GM12878 (cell line): ENCODE measurements around the gene CYP46A1. TPM values are rescaled to one million over a fixed set of nuclear protein-coding genes. Genes with fewer than 3 reads are reported as not detected.
"Not testable (repeated sequence)": the region's sequence is repeated elsewhere in the genome, so short reads cannot be mapped to it uniquely, and the experiment has no call there.

Experiments
- ATAC-seq: fragments of 200-7000 bp; cut with Tn5 transposase; 3 replicates; pipeline ENCODE4 v1.9.1; 2020; ENCODE audit warnings: mild to moderate bottlenecking, moderate library complexity
- BruUV-seq: library from RNA; stranded (reverse); fragments of 400-500 nt; replicated peaks from 2 replicates; lab custom pipeline; 2021; lab: Mats Ljungman, UMichigan
- CTCF ChIA-PET: fragments of 300-600 bp; sonication (Branson Sonifier 250); formaldehyde crosslinking; extraction: SDS; loops from one replicate; lab custom pipeline; 2021; ENCODE audit warnings: inconsistent platforms; lab: Yijun Ruan, JAX
- POLR2A ChIA-PET: fragments of 350-600 bp; formaldehyde crosslinking; extraction: SDS; loops from one replicate; lab custom pipeline; 2021; ENCODE audit warnings: inconsistent platforms; lab: Charles Lee
- RAD21 ChIA-PET: fragments of 300-600 bp; sonication (Branson Sonifier 250); formaldehyde crosslinking; loops from one replicate; lab custom pipeline; 2023; ENCODE audit warnings: antibody characterized with exemption; ENCODE audit not compliant: unreplicated experiment; lab: Charles Lee
- SMC1A ChIA-PET: fragments of 300-600 bp; sonication (Branson Sonifier 250); formaldehyde crosslinking; loops from one replicate; lab custom pipeline; 2023; ENCODE audit not compliant: unreplicated experiment, uncharacterized antibody; lab: Charles Lee
- DNase-seq: peaks from one replicate; pipeline ENCODE4 v3.0.0-alpha.2; 2011; ENCODE audit warnings: low read depth, low spot score
- FAIRE-seq: peaks from 3 replicates; lab custom pipeline; 2011; peaks lifted over from hg19 to GRCh38; lab: Jason Lieb, UNC
- H2AFZ ChIP-seq: 2 replicates; pipeline ENCODE4 v1.6.0; 2011; ENCODE audit warnings: low read depth, low read length, control low read depth; ENCODE audit not compliant: control insufficient read depth
- H3K27ac ChIP-seq: 2 replicates; pipeline ENCODE4 v1.5.1; 2011; ENCODE audit warnings: control low read depth; ENCODE audit not compliant: control insufficient read depth, insufficient read depth
- H3K27me3 ChIP-seq, 2 experiments: replicated peaks in 1 of 2; 2 replicates each; pipeline versions ENCODE4 v1.6.0 to v1.6.1; 2011; ENCODE audit warnings: low read length in 1 of 2; ENCODE audit not compliant: control insufficient read depth in 2 of 2, insufficient read depth in 2 of 2
- H3K36me3 ChIP-seq, 2 experiments: 2 replicates each; pipeline ENCODE4 v1.5.1; 2011; ENCODE audit warnings: low read length in 1 of 2; ENCODE audit not compliant: control insufficient read depth in 2 of 2, insufficient read depth in 2 of 2
- H3K4me1 ChIP-seq: 2 replicates; pipeline ENCODE4 v1.6.1; 2011; ENCODE audit warnings: mild to moderate bottlenecking, low read length, moderate library complexity, mixed read lengths; ENCODE audit not compliant: control insufficient read depth, insufficient read depth
- H3K4me2 ChIP-seq: 2 replicates; pipeline ENCODE4 v1.6.0; 2011; ENCODE audit warnings: control low read depth; ENCODE audit not compliant: control insufficient read depth, insufficient read depth
- H3K4me3 ChIP-seq: fragments of 200-600 bp; sonication (generic); 2 replicates; pipeline ENCODE4 v1.5.1; 2016
- H3K79me2 ChIP-seq: 2 replicates; pipeline ENCODE4 v1.6.0; 2011; ENCODE audit warnings: low read length; ENCODE audit not compliant: control insufficient read depth, insufficient read depth
- H3K9ac ChIP-seq: 2 replicates; pipeline ENCODE4 v1.8.0; 2011; ENCODE audit warnings: low read length, control low read depth, mixed read lengths; ENCODE audit not compliant: control insufficient read depth, insufficient read depth
- H3K9me3 ChIP-seq: replicated peaks from 3 replicates; pipeline ENCODE4 v1.5.1; 2011; ENCODE audit warnings: mild to moderate bottlenecking, low read length; ENCODE audit not compliant: control insufficient read depth, insufficient read depth
- H4K20me1 ChIP-seq: 2 replicates; pipeline ENCODE4 v1.6.0; 2011; ENCODE audit not compliant: control insufficient read depth, insufficient read depth
- CEBPZ ChIP-seq: fragments of 150-350 bp; IDR thresholded peaks from 2 replicates; pipeline ENCODE4 v1.6.1; 2016; ENCODE audit warnings: low read depth, low read length
- JUNB ChIP-seq: IDR thresholded peaks from 2 replicates; pipeline ENCODE4 v1.6.1; 2016; ENCODE audit warnings: antibody characterized with exemption, mild to moderate bottlenecking
- NFYA ChIP-seq: IDR thresholded peaks from 2 replicates; pipeline ENCODE4 v1.6.1; 2011; ENCODE audit warnings: low read depth, mild to moderate bottlenecking, low read length, improper control_type of control experiment, borderline replicate concordance
- RAD51 ChIP-seq: fragments of 450-650 bp; IDR thresholded peaks from 2 replicates; pipeline ENCODE4 v1.6.1; 2016; ENCODE audit warnings: moderate library complexity, mild to moderate bottlenecking, inconsistent platforms
- SREBF1 ChIP-seq: IDR thresholded peaks from 2 replicates; pipeline ENCODE4 v1.6.1; 2012; ENCODE audit warnings: mild to moderate bottlenecking, low read length
- STAT1 ChIP-seq: fragments of 450-650 bp; conservative IDR thresholded peaks from 2 replicates; pipeline ENCODE4 v1.6.1; 2014; ENCODE audit warnings: antibody characterized with exemption, mild to moderate bottlenecking
- TBL1XR1 ChIP-seq: IDR thresholded peaks from 2 replicates; pipeline ENCODE4 v1.6.1; 2012; ENCODE audit warnings: low read depth, low read length, improper control_type of control experiment
- TCF7 ChIP-seq: IDR thresholded peaks from 2 replicates; pipeline ENCODE4 v1.6.1; 2014; ENCODE audit warnings: antibody characterized with exemption, borderline replicate concordance
- WGBS: methylation state at CpG from one replicate; pipeline ENCODE4 v1.1.6; 2016; ENCODE audit warnings: low lambda C conversion rate; ENCODE audit not compliant: insufficient replicate concordance, insufficient coverage; ENCODE audit errors: missing lambda C conversion rate; 5-methylcytosine and 5-hydroxymethylcytosine counted together
- in situ Hi-C: fragments of 300-500 bp; cut with MboI; formaldehyde crosslinking; loops from 9 replicates; pipeline ENCODE4 v1.14.3; 2018; ENCODE audit warnings: mixed read lengths
- intact Hi-C: fragments of 100-400 bp; cut with micrococcal nuclease; formaldehyde crosslinking; loops from one replicate; pipeline ENCODE4 v1.14.2; 2022; ENCODE audit not compliant: unreplicated experiment
- polyA plus RNA-seq, 11 experiments: library from polyadenylated mRNA; depleted of rRNA in 4 of 11; unstranded in 6 of 11; stranded (reverse) in 5 of 11; fragments of >200 nt; fragmentation: Nextera tagmentation in 4 of 11; fragmentation: Illumina TruSeq in 1 of 11; extraction: Ambion mirVana in 4 of 11; extraction: Trizol in 1 of 11; gene quantifications; 1 replicate in 1 of 11; 2 replicates in 10 of 11; pipeline versions ENCODE4 v1.2.1 to v1.2.3, GENCODE V29; 2011 to 2016; ENCODE audit warnings: inconsistent platforms in 2 of 11, missing spikeins in 2 of 11, low read depth in 1 of 11
- total RNA-seq, 4 experiments: library from RNA; depleted of rRNA in 3 of 4; stranded (reverse); fragments of >200 nt in 3 of 4; fragmentation: Illumina TruSeq in 1 of 4; extraction: Trizol in 1 of 4; gene quantifications; 2 replicates each; pipeline versions ENCODE4 v1.2.1 to v1.2.3, GENCODE V29; 2013 to 2021
- TF ChIP-seq, protein P1 (sequence below): fragments of 450-650 bp; IDR thresholded peaks from 2 replicates; pipeline ENCODE4 v1.6.1; 2016; ENCODE audit warnings: mild to moderate bottlenecking

Gene CYP46A1
- total and polyA plus RNA-seq, 10 of the 15 experiments (the other 5 are each of a cell fraction or from before 2014, with no cell fraction given): 0.04 to 0.11 TPM; not detected in 8

GRCh38 chr14:99660794-99661193, 23.3 kb upstream of the CYP46A1 start:
- no TSS peak for BruUV-seq
- FAIRE-seq (no peak), DNase-seq (no peak), ATAC-seq (no peak)
- H3K9ac ChIP-seq: no peak overlapping the region
- no peak overlapping the region for H3K4me2 ChIP-seq
- H3K4me3 ChIP-seq: no peak overlapping the region
- SMC1A ChIA-PET: no interaction called here
- CTCF ChIA-PET: no interaction called here
- no peak overlapping the region for H3K27ac ChIP-seq
- no peak overlapping the region for H2AFZ ChIP-seq
- RAD21 ChIA-PET: no interaction called here
- no peaks in the 10 kb centered on the region for H4K20me1 ChIP-seq
- no peaks in the 10 kb centered on the region for H3K79me2 ChIP-seq
- H3K36me3 ChIP-seq: no peaks in the 10 kb centered on the region
- no peaks in the 10 kb centered on the region for H3K9me3 ChIP-seq
- H3K27me3 ChIP-seq: peaks cover 1 to 3% of the 10 kb centered on the region in 2 experiments; a peak in 3 of 4 replicates
- in situ Hi-C loops (no loop called here), intact Hi-C loops (no loop called here)
- TF ChIP-seq TBL1XR1 (no peak), CEBPZ (no peak), RAD51 (no peak), JUNB (no peak), STAT1 (no peak), SREBF1 (no peak), TCF7 (no peak), NFYA (no peak)
- TF ChIP-seq, protein P1, sequence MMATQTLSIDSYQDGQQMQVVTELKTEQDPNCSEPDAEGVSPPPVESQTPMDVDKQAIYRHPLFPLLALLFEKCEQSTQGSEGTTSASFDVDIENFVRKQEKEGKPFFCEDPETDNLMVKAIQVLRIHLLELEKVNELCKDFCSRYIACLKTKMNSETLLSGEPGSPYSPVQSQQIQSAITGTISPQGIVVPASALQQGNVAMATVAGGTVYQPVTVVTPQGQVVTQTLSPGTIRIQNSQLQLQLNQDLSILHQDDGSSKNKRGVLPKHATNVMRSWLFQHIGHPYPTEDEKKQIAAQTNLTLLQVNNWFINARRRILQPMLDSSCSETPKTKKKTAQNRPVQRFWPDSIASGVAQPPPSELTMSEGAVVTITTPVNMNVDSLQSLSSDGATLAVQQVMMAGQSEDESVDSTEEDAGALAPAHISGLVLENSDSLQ: no peak
- 30% methylated on average over 4 of the region's 4 CpGs for WGBS
- POLR2A ChIA-PET: no interaction called here
- peaks cover 14% of the 10 kb centered on the region for H3K4me1 ChIP-seq

DNA sequence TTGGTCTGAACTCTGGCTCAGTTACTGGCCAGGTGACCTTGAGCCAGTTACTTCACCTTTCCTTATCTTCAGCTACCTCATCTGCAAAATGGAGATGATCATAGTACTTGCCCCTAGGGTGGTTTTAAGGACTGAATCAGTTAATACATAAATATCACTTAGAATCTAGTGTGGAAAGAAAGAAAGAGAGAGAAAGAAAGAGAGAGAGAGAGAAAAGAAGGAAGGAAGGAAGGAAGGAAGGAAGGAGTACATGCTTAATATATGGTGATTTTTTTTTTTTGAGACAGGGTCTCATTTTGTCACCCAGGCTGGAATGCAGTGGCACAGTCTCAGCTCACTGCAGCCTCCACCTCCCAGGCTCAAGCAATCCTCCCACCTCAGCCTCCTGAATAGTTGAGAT, 22.9 kb upstream of the CYP46A1 start:
- H3K79me2 ChIP-seq, SMC1A ChIA-PET, in situ Hi-C loops, H3K4me2 ChIP-seq, DNase-seq, FAIRE-seq, H3K36me3 ChIP-seq, POLR2A ChIA-PET, H2AFZ ChIP-seq, H3K27ac ChIP-seq, RAD21 ChIA-PET, H3K9ac ChIP-seq, H3K4me3 ChIP-seq, ATAC-seq, intact Hi-C loops, CTCF ChIA-PET, H4K20me1 ChIP-seq, H3K9me3 ChIP-seq, H3K27me3 ChIP-seq, BruUV-seq: not testable (repeated sequence)
- peaks cover 14% of the 10 kb centered on the region for H3K4me1 ChIP-seq
